K562 (cell line): Measurements from ENCODE around the gene PKLR. TPM values are rescaled to one million over a fixed set of nuclear protein-coding genes. Genes with fewer than 3 reads are reported as not detected.

Experiments used
- CCAR2 ChIP-seq: fragments of 200-400 bp; formaldehyde crosslinking; IDR thresholded peaks from 2 replicates; pipeline ENCODE4 v1.6.1; 2017; ENCODE audit warnings: mild to moderate bottlenecking, low read depth, low read length
- E2F4 ChIP-seq: sonication (generic); formaldehyde crosslinking; IDR thresholded peaks from 2 replicates; pipeline ENCODE4 v1.8.0; 2022; ENCODE audit warnings: mild to moderate bottlenecking, low read depth, missing genetic modification reagents
- E2F5 ChIP-seq: sonication (generic); formaldehyde crosslinking; IDR thresholded peaks from 2 replicates; pipeline ENCODE4 v1.8.0; 2022; ENCODE audit warnings: mild to moderate bottlenecking, missing genetic modification reagents
- HLTF ChIP-seq: fragments of 450-650 bp; IDR thresholded peaks from 2 replicates; pipeline ENCODE4 v1.6.1; 2016
- IRF2 ChIP-seq: sonication (generic); formaldehyde crosslinking; IDR thresholded peaks from 2 replicates; pipeline ENCODE4 v1.8.1; 2022; ENCODE audit warnings: mild to moderate bottlenecking, missing genetic modification reagents
- KDM2B ChIP-seq: fragments of 250-450 bp; sonication (Bioruptor Pico); IDR thresholded peaks from 2 replicates; pipeline ENCODE4 v1.8.0; 2021; ENCODE audit warnings: mild to moderate bottlenecking, moderate library complexity
- MYC ChIP-seq, 2 experiments: fragments of 250-450 bp in 1 of 2; sonication (Bioruptor Pico) in 1 of 2; IDR thresholded peaks; 2 replicates each; pipeline versions ENCODE4 v1.5.1 to v1.6.1; 2012 to 2021; ENCODE audit warnings: low read depth in 2 of 2, borderline replicate concordance in 1 of 2, improper control_type of control experiment in 1 of 2, low read length in 1 of 2, mild to moderate bottlenecking in 1 of 2, moderate library complexity in 1 of 2
- NCOA4 ChIP-seq: fragments of 450-650 bp; IDR thresholded peaks from 2 replicates; pipeline ENCODE4 v1.6.1; 2018; ENCODE audit warnings: mild to moderate bottlenecking; ENCODE audit not compliant: partially characterized antibody
- NFYB ChIP-seq: IDR thresholded peaks from 2 replicates; pipeline ENCODE4 v1.6.1; 2011; ENCODE audit warnings: mild to moderate bottlenecking, moderate library complexity; ENCODE audit not compliant: insufficient read length; ENCODE audit errors: extremely low read depth
- PHB ChIP-seq: fragments of 250-450 bp; sonication (Bioruptor Pico); IDR thresholded peaks from 2 replicates; pipeline ENCODE4 v1.5.0; 2021
- PHF8 ChIP-seq: fragments of 200-600 bp; sonication (generic); IDR thresholded peaks from 2 replicates; pipeline ENCODE4 v1.6.1; 2012; ENCODE audit warnings: mixed run types, mild to moderate bottlenecking, inconsistent platforms, low read length, moderate library complexity, borderline replicate concordance
- PKNOX1 ChIP-seq: fragments of 450-650 bp; IDR thresholded peaks from 2 replicates; pipeline ENCODE4 v1.6.1; 2016
- POLR2A ChIP-seq: fragments of 450-650 bp; conservative IDR thresholded peaks from 2 replicates; pipeline ENCODE4 v1.6.1; 2016
- PTRF ChIP-seq: fragments of 450-650 bp; IDR thresholded peaks from 2 replicates; pipeline ENCODE4 v1.6.1; 2016; ENCODE audit warnings: mild to moderate bottlenecking, missing genetic modification characterization, missing compliant biosample characterization
- PYGO2 ChIP-seq: fragments of 450-650 bp; IDR thresholded peaks from 2 replicates; pipeline ENCODE4 v1.6.1; 2016; ENCODE audit warnings: mild to moderate bottlenecking, missing genetic modification characterization, moderate library complexity, missing compliant biosample characterization
- SMAD4 ChIP-seq: fragments of 250-450 bp; sonication (Bioruptor Pico); conservative IDR thresholded peaks from 2 replicates; pipeline ENCODE4 v1.8.0; 2021; ENCODE audit warnings: inconsistent platforms, mild to moderate bottlenecking, moderate library complexity
- ZBTB9 ChIP-seq: fragments of 450-650 bp; formaldehyde crosslinking; IDR thresholded peaks from 2 replicates; pipeline ENCODE4 v1.4.0; 2020; ENCODE audit warnings: mild to moderate bottlenecking, moderate library complexity
- ZC3H11A ChIP-seq: IDR thresholded peaks from 2 replicates; pipeline ENCODE4 v1.6.1; 2012; ENCODE audit warnings: low read depth, low read length, improper control_type of control experiment
- ZFP91 ChIP-seq: sonication (generic); formaldehyde crosslinking; IDR thresholded peaks from 2 replicates; pipeline ENCODE4 v1.8.0; 2022; ENCODE audit warnings: mild to moderate bottlenecking, missing genetic modification reagents
- ZNF277 ChIP-seq: fragments of 250-450 bp; sonication (Bioruptor Pico); IDR thresholded peaks from 2 replicates; pipeline ENCODE4 v1.8.0; 2022; ENCODE audit warnings: inconsistent platforms, mild to moderate bottlenecking, moderate library complexity, borderline replicate concordance
- ZNF77 ChIP-seq: fragments of 250-450 bp; sonication (Bioruptor Pico); IDR thresholded peaks from 2 replicates; pipeline ENCODE4 v1.5.0; 2020
- polyA plus RNA-seq, 8 experiments: library from polyadenylated mRNA; depleted of rRNA in 4 of 8; stranded (reverse) in 5 of 8; unstranded in 3 of 8; fragments of >200 nt; fragmentation: Nextera tagmentation in 2 of 8; fragmentation: Illumina TruSeq in 1 of 8; extraction: Ambion mirVana in 2 of 8; extraction: Trizol in 1 of 8; gene quantifications; 2 replicates each; pipeline versions ENCODE4 v1.2.1 to v1.2.3, GENCODE V29; 2011 to 2014; ENCODE audit warnings: inconsistent platforms in 1 of 8, missing spikeins in 1 of 8
- total RNA-seq, 7 experiments: library from RNA; depleted of rRNA in 6 of 7; stranded (reverse); fragments of >200 nt in 6 of 7; fragmentation: Illumina TruSeq in 2 of 7; extraction: Trizol in 2 of 7; gene quantifications; 2 replicates each; pipeline versions ENCODE4 v1.2.1 to v1.2.3, GENCODE V29; 2011 to 2021; ENCODE audit warnings: low replicate concordance in 1 of 7

Gene PKLR
- total and polyA plus RNA-seq, 9 of the 15 experiments (the other 6 are each of a cell fraction or from before 2014, with no cell fraction given) = 10.7 to 78.4 (median 38.2) TPM

- TF ChIP-seq ZNF277 (CRISPR knock-in tag) (no peak), KDM2B (CRISPR knock-in tag) (peak; percentile 82; the same call in 1 of the 2 replicates), POLR2A (peak; percentile 78), E2F5 (CRISPR knock-in tag) (no peak), PYGO2 (no peak), HLTF (no peak), MYC (IDR thresholded peaks at IDR 0.05; ENCODE audit: low read depth, low read length) (peak; percentile 83), MYC (CRISPR knock-in tag; IDR thresholded peaks at IDR 0.05; ENCODE audit: borderline replicate concordance, low read depth) (no peak), SMAD4 (CRISPR knock-in tag) (peak; percentile 54), NFYB (peak; percentile 78), IRF2 (CRISPR knock-in tag) (no peak), PHB (CRISPR knock-in tag) (no peak; the same call in 1 of the 2 replicates), E2F4 (CRISPR knock-in tag) (no peak), ZFP91 (no peak), ZBTB9 (CRISPR knock-in tag) (no peak), ZNF77 (CRISPR knock-in tag) (no peak), NCOA4 (no peak), PKNOX1 (peak; percentile 69), CCAR2 (no peak), PHF8 (peak; percentile 82; the same call in 1 of the 2 replicates), ZC3H11A (no peak), PTRF (tag) (no peak)
Measured at GRCh38 chr1:155324037-155324716, 22.9 kb upstream of the PKLR start (continued).
